Mesothelial cell of epicardium (in vitro differentiated cells): ENCODE results near the gene TMEM238. TPM values are rescaled to one million over a fixed set of nuclear protein-coding genes. Genes with fewer than 3 reads are reported as not detected.
A peak's percentile ranks its signal among the peaks of the same experiment; 100 is the strongest.

Experiments used
- DNase-seq, 2 experiments: peaks; one replicate each; pipeline ENCODE4 v3.0.0; 2021; ENCODE audit warnings: low spot score in 2 of 2; ENCODE audit not compliant: unreplicated experiment in 2 of 2
- H3K27ac Mint-ChIP-seq: 2 replicates; pipeline ENCODE4 v1.8.0; 2021; ENCODE audit warnings: mixed read lengths
- H3K27me3 Mint-ChIP-seq: 2 replicates; pipeline ENCODE4 v1.8.0; 2021; ENCODE audit warnings: low read depth, mixed read lengths
- H3K36me3 Mint-ChIP-seq: 2 replicates; pipeline ENCODE4 v1.8.0; 2021; ENCODE audit warnings: mixed read lengths
- H3K4me1 Mint-ChIP-seq: 2 replicates; pipeline ENCODE4 v1.8.0; 2021; ENCODE audit warnings: mixed read lengths
- H3K4me3 Mint-ChIP-seq: 2 replicates; pipeline ENCODE4 v1.8.0; 2021; ENCODE audit warnings: mild to moderate bottlenecking, moderate library complexity, mixed read lengths
- H3K9me3 Mint-ChIP-seq: 2 replicates; pipeline ENCODE4 v1.8.0; 2021; ENCODE audit warnings: mixed read lengths
- CTCF ChIP-seq: fragments of 200-600 bp; sonication (generic); IDR thresholded peaks from one replicate; pipeline ENCODE4 v1.5.0; 2021; ENCODE audit warnings: antibody characterized with exemption; ENCODE audit not compliant: unreplicated experiment
- total RNA-seq: library from RNA; stranded (reverse); gene quantifications from 3 replicates; pipeline ENCODE4 v1.2.1, GENCODE V29; 2021

The TMEM238 gene
- total RNA-seq, 1 donor from 2014 or later = 2.3 TPM

GRCh38 chr19:55362174-55362989 lies 21.7 kb downstream of the TMEM238 start:
- H3K9me3 Mint-ChIP-seq = no peaks in the 10 kb centered on the region
- H3K36me3 Mint-ChIP-seq = peaks cover 2% of the 10 kb centered on the region
- TF ChIP-seq CTCF = no peak
- H3K27me3 Mint-ChIP-seq = peaks cover 10% of the 10 kb centered on the region
- DNase-seq = no peak
- no peak overlapping the region for H3K4me3 Mint-ChIP-seq
- H3K4me1 Mint-ChIP-seq = peaks cover 3% of the 10 kb centered on the region
- no peak overlapping the region for H3K27ac Mint-ChIP-seq

DNA sequence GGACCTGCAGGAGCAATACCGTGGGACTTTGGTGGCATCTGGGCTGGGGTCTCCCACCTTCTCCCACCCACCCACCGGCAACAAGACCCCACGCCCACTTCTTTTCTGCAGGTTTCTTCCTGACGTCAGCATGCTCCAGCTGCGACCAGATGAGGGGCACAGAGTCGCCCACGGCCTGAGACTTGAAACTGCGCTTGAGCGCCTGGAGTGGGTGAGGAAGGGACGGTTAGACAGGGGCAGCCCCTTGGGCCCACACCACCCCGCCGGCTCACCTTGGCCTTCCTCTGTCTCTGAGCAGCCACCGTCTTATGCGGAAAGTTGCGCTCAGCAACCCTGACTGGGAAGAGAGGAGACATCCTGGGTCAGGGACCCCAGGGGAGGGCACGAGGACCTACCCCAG lies 23.2 kb downstream of the TMEM238 start:
- no peak overlapping the region for H3K4me3 Mint-ChIP-seq
- H3K27me3 Mint-ChIP-seq = peaks cover 25% of the 10 kb centered on the region
- no peak overlapping the region for H3K27ac Mint-ChIP-seq
- DNase-seq = no peak
- TF ChIP-seq CTCF = no peak
- H3K4me1 Mint-ChIP-seq = peaks cover 3% of the 10 kb centered on the region
- no peaks in the 10 kb centered on the region for H3K9me3 Mint-ChIP-seq
- H3K36me3 Mint-ChIP-seq = no peaks in the 10 kb centered on the region

DNA sequence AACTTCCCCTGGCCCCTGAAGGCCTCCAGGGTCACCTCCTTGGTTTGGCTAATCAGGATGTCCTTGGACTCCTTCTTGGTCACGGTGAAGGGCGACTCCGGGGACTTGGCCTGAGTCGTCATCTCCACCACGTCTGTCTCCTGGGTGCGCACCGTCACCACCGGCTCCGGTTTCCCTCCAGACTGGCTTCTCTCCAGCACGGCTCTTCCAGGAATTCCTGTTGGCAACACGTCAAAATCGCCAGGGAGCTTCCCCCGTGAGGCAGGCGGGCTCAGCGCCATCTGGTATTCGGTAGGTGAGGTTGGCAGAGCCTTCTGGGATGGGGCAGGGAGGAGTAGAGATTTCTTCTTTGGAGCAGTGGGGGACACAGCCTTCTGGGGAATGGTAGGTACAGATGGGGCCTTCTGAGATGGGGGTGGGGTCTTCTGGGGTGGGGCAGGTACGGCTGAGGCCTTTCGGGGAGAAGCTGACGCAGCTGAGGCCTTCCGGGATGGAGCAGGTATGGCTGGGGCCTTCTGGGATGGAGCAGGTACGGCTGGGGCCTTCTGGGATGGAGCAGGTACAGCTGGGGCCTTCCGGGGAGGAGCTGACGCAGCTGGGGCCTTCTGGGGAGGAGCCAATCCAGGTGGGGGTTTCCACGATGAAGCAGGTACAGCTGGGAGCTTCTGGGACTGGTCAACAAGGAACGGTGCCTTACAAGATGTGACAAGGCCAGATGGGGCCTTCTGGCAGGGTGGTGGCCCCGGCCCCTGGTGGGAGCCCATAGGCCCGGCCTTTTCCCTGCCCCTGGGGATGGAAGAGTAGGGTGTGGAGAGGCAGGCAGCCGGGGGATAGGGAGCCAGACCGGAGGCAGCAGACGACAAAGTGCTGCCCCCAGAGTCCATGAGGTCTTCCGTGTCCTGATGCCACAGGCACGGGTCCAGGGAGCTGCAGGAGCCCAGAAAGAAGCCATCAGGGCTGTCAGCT lies 24.9 kb downstream of the TMEM238 start:
- no peak for DNase-seq
- Mint-ChIP-seq H3K4me3 (no peak overlapping the region), H3K9me3 (no peaks in the 10 kb centered on the region), H3K4me1 (peaks cover 8% of the 10 kb centered on the region), H3K27me3 (peaks cover 34% of the 10 kb centered on the region), H3K36me3 (no peaks in the 10 kb centered on the region), H3K27ac (peak overlapping the region; percentile 10)
- TF ChIP-seq CTCF = no peak

DNA sequence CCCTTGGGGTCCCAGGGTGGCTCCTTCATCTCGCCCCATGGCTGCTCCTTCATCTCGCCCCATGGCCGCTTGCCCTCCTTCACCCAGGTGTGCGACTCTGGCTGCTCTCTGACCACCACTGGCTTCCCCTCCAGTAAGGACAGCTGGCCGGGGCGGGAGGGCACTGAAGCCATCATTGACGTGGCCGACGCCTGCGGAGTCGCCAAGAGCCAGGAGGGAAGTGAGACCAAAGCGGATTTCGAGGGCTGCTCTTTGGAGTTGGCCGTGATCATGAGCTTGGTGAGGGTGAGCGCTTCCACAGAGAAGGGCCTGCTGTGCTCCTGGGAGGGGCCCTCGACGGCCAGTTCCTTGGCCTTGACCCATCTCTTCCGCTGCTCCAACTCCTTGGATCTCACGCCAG lies 25.6 kb downstream of the TMEM238 start:
- Mint-ChIP-seq H3K4me3 (no peak overlapping the region), H3K9me3 (no peaks in the 10 kb centered on the region), H3K36me3 (no peaks in the 10 kb centered on the region), H3K27ac (no peak overlapping the region), H3K4me1 (peaks cover 10% of the 10 kb centered on the region), H3K27me3 (peaks cover 41% of the 10 kb centered on the region)
- no peak for DNase-seq
- TF ChIP-seq CTCF = no peak

GRCh38 chr19:55355213-55355821 lies 28.8 kb downstream of the TMEM238 start:
- Mint-ChIP-seq H3K36me3 (no peaks in the 10 kb centered on the region), H3K4me1 (peaks cover 21% of the 10 kb centered on the region), H3K4me3 (peak overlapping the region; percentile 37), H3K27me3 (peaks cover 68% of the 10 kb centered on the region), H3K27ac (peak overlapping the region; percentile 53), H3K9me3 (no peaks in the 10 kb centered on the region)
- no peak for TF ChIP-seq CTCF
- no peak for DNase-seq
